GM10248 (cell line): ENCODE results near the gene YTHDF1.
A peak's percentile ranks its signal among the peaks of the same experiment; 100 is the strongest.
"Not testable (repeated sequence)": the region's sequence is repeated elsewhere in the genome, so short reads cannot be mapped to it uniquely, and the experiment has no call there.

Experiments
- CTCF ChIA-PET: fragments of 300-600 bp; sonication (Branson Sonifier 250); formaldehyde crosslinking; extraction: SDS; loops from one replicate; lab custom pipeline; 2021; ENCODE audit warnings: antibody characterized with exemption; lab: Yijun Ruan, JAX
- POLR2A ChIA-PET: fragments of 350-650 bp; sonication (Branson Sonifier 250); formaldehyde crosslinking; extraction: SDS; loops from one replicate; lab custom pipeline; 2020; ENCODE audit warnings: antibody characterized with exemption; lab: Yijun Ruan, JAX
- DNase-seq: peaks from one replicate; pipeline ENCODE4 v3.0.0; 2012; ENCODE audit errors: extremely low spot score
- CTCF ChIP-seq: IDR thresholded peaks from 2 replicates; pipeline ENCODE4 v1.5.1; 2012; ENCODE audit warnings: mild to moderate bottlenecking, low read depth; ENCODE audit errors: extremely low read depth, missing control alignments, control extremely low read depth

The YTHDF1 gene

GRCh38 chr20:63254606-63255384 is 38.9 kb upstream of the YTHDF1 start:
- CTCF ChIA-PET, result interaction anchor here (0.5 to 2.1 kb wide), 4 partner anchors 9 to 408 kb away, joined by 3 to 11 read pairs (median 4); no protein-coding TSS in a partner anchor

GRCh38 chr20:63254232-63254605 is 38.3 kb upstream of the YTHDF1 start, which contains the start of gene NKAIN4:
Gene NKAIN4 (minus strand): TSS chr20:63254463. CDS start chr20:63254450, 13 bp downstream.
- ChIA-PET POLR2A (no interaction called here), CTCF (interaction anchor here (1.2 to 2.1 kb wide), 3 partner anchors 8 to 37 kb away, joined by 3 to 11 read pairs (median 4); no protein-coding TSS in a partner anchor)
- TF ChIP-seq CTCF, result no peak

More at GRCh38 chr20:63254606-63255384, 38.9 kb upstream of the YTHDF1 start:
- no peak for TF ChIP-seq CTCF
- POLR2A ChIA-PET, result no interaction called here
- DNase-seq, result no peak

GRCh38 chr20:63253438-63254231 is 37.7 kb upstream of the YTHDF1 start:
- ChIA-PET CTCF (interaction anchor here (1.2 to 3.6 kb wide), 5 partner anchors 8 to 38 kb away, joined by 3 to 19 read pairs (median 4); no protein-coding TSS in a partner anchor), POLR2A (no interaction called here)
- TF ChIP-seq CTCF, result no peak
- DNase-seq, result no peak

More at GRCh38 chr20:63254232-63254605, 38.3 kb upstream of the YTHDF1 start, which contains the start of gene NKAIN4:
- DNase-seq, result no peak

- TF ChIP-seq CTCF, result no peak
- no peak for DNase-seq
- ChIA-PET POLR2A (no interaction called here), CTCF (interaction anchor here (1.5 to 3.6 kb wide), 3 partner anchors 17 to 30 kb away, joined by 4 to 19 read pairs (median 5); partner anchors contain the start of gene ARFGAP1)
These were observed 37.1 kb upstream of the YTHDF1 start for GRCh38 chr20:63253065-63253437.

GRCh38 chr20:63252284-63252711 is 36.4 kb upstream of the YTHDF1 start:
- CTCF ChIA-PET, result interaction anchor here (1.5 to 3.6 kb wide), 3 partner anchors 18 to 29 kb away, joined by 4 to 19 read pairs (median 5); partner anchors contain the start of gene ARFGAP1
- POLR2A ChIA-PET, result no interaction called here
- TF ChIP-seq CTCF, result no peak
- no peak for DNase-seq

- POLR2A ChIA-PET, DNase-seq: not testable (repeated sequence)
- CTCF ChIA-PET, result interaction anchor here (2.3 to 3.6 kb wide), 2 partner anchors 21 to 28 kb away, joined by 5 to 19 read pairs; partner anchors contain the start of gene ARFGAP1
- peak; percentile 28 for TF ChIP-seq CTCF
These were observed 35.4 kb upstream of the YTHDF1 start for GRCh38 chr20:63251350-63251749.
